HG02623 (cell line): ENCODE results near the gene RNF7.
"Not testable (repeated sequence)": the region's sequence is repeated elsewhere in the genome, so short reads cannot be mapped to it uniquely, and the experiment has no call there.

Experiments used
- ATAC-seq: cut with Tn5 transposase; IDR thresholded peaks from one replicate; pipeline ENCODE4 v1.9.1; 2021; ENCODE audit warnings: moderate library complexity; ENCODE audit not compliant: unreplicated experiment

The RNF7 gene

GRCh38 chr3:141738022-141738890 lies at the start of gene RNF7:
Gene RNF7 (plus strand): TSS chr3:141738298. CDS start chr3:141738342, 44 bp downstream.
- ATAC-seq = peak; percentile 91

- no peak for ATAC-seq
Measured at GRCh38 chr3:141690431-141691072, 47.5 kb upstream of the RNF7 start.

GRCh38 chr3:141691471-141691870 lies 46.6 kb upstream of the RNF7 start:
- ATAC-seq = not testable (repeated sequence)

- not testable (repeated sequence) for ATAC-seq
Measured at GRCh38 chr3:141692973-141693372, 45.1 kb upstream of the RNF7 start.

GRCh38 chr3:141699324-141699723 lies 38.8 kb upstream of the RNF7 start:
- no peak for ATAC-seq

- ATAC-seq = no peak
Measured at GRCh38 chr3:141699897-141700296, 38.2 kb upstream of the RNF7 start.

- not testable (repeated sequence) for ATAC-seq
Measured at GRCh38 chr3:141703367-141703766, 34.7 kb upstream of the RNF7 start.

- ATAC-seq = no peak
Measured at GRCh38 chr3:141707741-141708203, 30.3 kb upstream of the RNF7 start.

- ATAC-seq = no peak
Measured at GRCh38 chr3:141708367-141708766, 29.7 kb upstream of the RNF7 start.

- no peak for ATAC-seq
Measured at GRCh38 chr3:141709126-141709770, 28.9 kb upstream of the RNF7 start.

GRCh38 chr3:141710121-141710520 lies 28.0 kb upstream of the RNF7 start:
- no peak for ATAC-seq

GRCh38 chr3:141710888-141711616 lies 27.0 kb upstream of the RNF7 start:
- no peak for ATAC-seq

GRCh38 chr3:141714671-141715070 lies 23.4 kb upstream of the RNF7 start:
- ATAC-seq = no peak

GRCh38 chr3:141722081-141722480 lies 16.0 kb upstream of the RNF7 start:
- ATAC-seq = no peak

- ATAC-seq = no peak
Measured at GRCh38 chr3:141722648-141723047, 15.4 kb upstream of the RNF7 start.

GRCh38 chr3:141723255-141723654 lies 14.8 kb upstream of the RNF7 start:
- ATAC-seq = no peak

- ATAC-seq = no peak
Measured at GRCh38 chr3:141724186-141724585, 13.9 kb upstream of the RNF7 start.

- no peak for ATAC-seq
Measured at GRCh38 chr3:141725036-141725435, 13.1 kb upstream of the RNF7 start.

GRCh38 chr3:141726483-141726882 lies 11.6 kb upstream of the RNF7 start:
- ATAC-seq = no peak

- no peak for ATAC-seq
Measured at GRCh38 chr3:141728355-141728892, 9.7 kb upstream of the RNF7 start.

- no peak for ATAC-seq
Measured at GRCh38 chr3:141729240-141729639, 8.9 kb upstream of the RNF7 start.
